ENCODE results near the gene ASB1.

ASB1 gene

GRCh38 chr2:238496756-238497609 lies 70.3 kb downstream of the ASB1 start:
- peak overlapping the region; percentile 18 to 79 for H3K27ac Mint-ChIP-seq
- no peaks in the 10 kb centered on the region for H3K27me3 Mint-ChIP-seq
- peaks cover 38% of the 10 kb centered on the region for H3K4me1 Mint-ChIP-seq
- ATAC-seq = no peak
- H3K9me3 Mint-ChIP-seq = no peaks in the 10 kb centered on the region
- no peak for DNase-seq
- H3K4me3 Mint-ChIP-seq = no peak overlapping the region

- DNase-seq = no peak
- no peaks in the 10 kb centered on the region for H3K27me3 Mint-ChIP-seq
- H3K9me3 Mint-ChIP-seq = no peaks in the 10 kb centered on the region
- H3K4me1 Mint-ChIP-seq = peaks cover 31% of the 10 kb centered on the region
- no peak overlapping the region for H3K4me3 Mint-ChIP-seq
- peak overlapping the region; percentile 8 to 18 for H3K27ac Mint-ChIP-seq
- ATAC-seq = no peak
These were observed 70.9 kb downstream of the ASB1 start for GRCh38 chr2:238497610-238498005.

GRCh38 chr2:238498188-238498587 lies 71.5 kb downstream of the ASB1 start:
- Mint-ChIP-seq H3K4me1 (peaks cover 25% of the 10 kb centered on the region), H3K27ac (no peak overlapping the region), H3K4me3 (no peak overlapping the region), H3K9me3 (no peaks in the 10 kb centered on the region), H3K27me3 (no peaks in the 10 kb centered on the region)
- DNase-seq = no peak
- ATAC-seq = no peak

GRCh38 chr2:238498691-238499295 lies 72.1 kb downstream of the ASB1 start:
- H3K4me3 Mint-ChIP-seq = no peak overlapping the region
- H3K9me3 Mint-ChIP-seq = no peaks in the 10 kb centered on the region
- no peaks in the 10 kb centered on the region for H3K27me3 Mint-ChIP-seq
- ATAC-seq (no peak), DNase-seq (no peak)
- H3K4me1 Mint-ChIP-seq = peaks cover 19% of the 10 kb centered on the region
- H3K27ac Mint-ChIP-seq = no peak overlapping the region

GRCh38 chr2:238499731-238500580 lies 73.2 kb downstream of the ASB1 start:
- peaks cover 8% of the 10 kb centered on the region for H3K4me1 Mint-ChIP-seq
- DNase-seq (no peak), ATAC-seq (no peak)
- no peak overlapping the region for H3K27ac Mint-ChIP-seq
- no peaks in the 10 kb centered on the region for H3K27me3 Mint-ChIP-seq
- H3K4me3 Mint-ChIP-seq = no peak overlapping the region
- no peaks in the 10 kb centered on the region for H3K9me3 Mint-ChIP-seq

GRCh38 chr2:238501311-238501710 lies 74.6 kb downstream of the ASB1 start:
- no peaks in the 10 kb centered on the region for H3K27me3 Mint-ChIP-seq
- no peak overlapping the region for H3K27ac Mint-ChIP-seq
- peaks cover 9% of the 10 kb centered on the region for H3K4me1 Mint-ChIP-seq
- H3K4me3 Mint-ChIP-seq = no peak overlapping the region
- no peaks in the 10 kb centered on the region for H3K9me3 Mint-ChIP-seq
- DNase-seq (no peak), ATAC-seq (no peak)
